ENCODE results near the gene C5orf52.
"Not testable (repeated sequence)": the region's sequence is repeated elsewhere in the genome, so short reads cannot be mapped to it uniquely, and the experiment has no call there.

Gene C5orf52

GRCh38 chr5:157718519-157718918 is 47.2 kb downstream of the C5orf52 start:
- Histone ChIP-seq H3K9me3 (ENCODE audit: insufficient read depth, low read length) (no peaks in the 10 kb centered on the region), H3K27ac (ENCODE audit: low read depth, low read length) (no peak overlapping the region), H3F3A (ENCODE audit: insufficient read depth) (no peaks in the 10 kb centered on the region), H3K4me3 (ENCODE audit: insufficient read depth, low read length, poor library complexity, severe bottlenecking) (no peak overlapping the region), H3K79me2 (ENCODE audit: insufficient read depth, low read length) (no peaks in the 10 kb centered on the region), H3K9me2 (replicated peaks; ENCODE audit: insufficient read depth, low read length) (no peaks in the 10 kb centered on the region), H4K20me1 (ENCODE audit: low read depth, low read length) (no peaks in the 10 kb centered on the region), H3K4me2 (ENCODE audit: low read depth, low read length, poor library complexity, severe bottlenecking) (no peak overlapping the region), H3K36me3 (ENCODE audit: low read length) (no peaks in the 10 kb centered on the region), H3K9ac (ENCODE audit: low read length) (no peak overlapping the region), H2AFZ (ENCODE audit: low read depth, low read length, severe bottlenecking) (no peak overlapping the region), H3K27me3 (ENCODE audit: low read length) (no peaks in the 10 kb centered on the region)
- TF ChIP-seq CTCF (IDR thresholded peaks at IDR 0.05; ENCODE audit: insufficient read depth, low read length, poor library complexity, severe bottlenecking) (peak; percentile 41), EZH2phosphoT487 (conservative IDR thresholded peaks at IDR 0.05; ENCODE audit: low read length) (no peak)

GRCh38 chr5:157719245-157719644 is 47.9 kb downstream of the C5orf52 start:
- no peaks in the 10 kb centered on the region for H3K9me2 ChIP-seq (replicated peaks; ENCODE audit: insufficient read depth, low read length)
- H3F3A ChIP-seq (ENCODE audit: insufficient read depth) = no peaks in the 10 kb centered on the region
- H3K27me3 ChIP-seq (ENCODE audit: low read length) = no peaks in the 10 kb centered on the region
- H3K9me3 ChIP-seq (ENCODE audit: insufficient read depth, low read length) = no peaks in the 10 kb centered on the region
- H3K79me2 ChIP-seq (ENCODE audit: insufficient read depth, low read length) = no peaks in the 10 kb centered on the region
- TF ChIP-seq CTCF (IDR thresholded peaks at IDR 0.05; ENCODE audit: insufficient read depth, low read length, poor library complexity, severe bottlenecking) (no peak), EZH2phosphoT487 (conservative IDR thresholded peaks at IDR 0.05; ENCODE audit: low read length) (no peak)
- H2AFZ ChIP-seq (ENCODE audit: low read depth, low read length, severe bottlenecking) = no peak overlapping the region
- no peak overlapping the region for H3K4me2 ChIP-seq (ENCODE audit: low read depth, low read length, poor library complexity, severe bottlenecking)
- no peaks in the 10 kb centered on the region for H4K20me1 ChIP-seq (ENCODE audit: low read depth, low read length)
- no peak overlapping the region for H3K27ac ChIP-seq (ENCODE audit: low read depth, low read length)
- H3K4me3 ChIP-seq (ENCODE audit: insufficient read depth, low read length, poor library complexity, severe bottlenecking) = no peak overlapping the region
- no peaks in the 10 kb centered on the region for H3K36me3 ChIP-seq (ENCODE audit: low read length)
- no peak overlapping the region for H3K9ac ChIP-seq (ENCODE audit: low read length)

- Histone ChIP-seq H4K20me1 (ENCODE audit: low read depth, low read length) (no peaks in the 10 kb centered on the region), H3K4me3 (ENCODE audit: insufficient read depth, low read length, poor library complexity, severe bottlenecking) (no peak overlapping the region), H3K27me3 (ENCODE audit: low read length) (no peaks in the 10 kb centered on the region), H3K79me2 (ENCODE audit: insufficient read depth, low read length) (no peaks in the 10 kb centered on the region; the same call in 1 of the 2 replicates), H3F3A (ENCODE audit: insufficient read depth) (no peaks in the 10 kb centered on the region), H3K9ac (ENCODE audit: low read length) (no peak overlapping the region), H3K9me2 (replicated peaks; ENCODE audit: insufficient read depth, low read length) (no peaks in the 10 kb centered on the region), H3K4me2 (ENCODE audit: low read depth, low read length, poor library complexity, severe bottlenecking) (no peak overlapping the region), H3K27ac (ENCODE audit: low read depth, low read length) (no peak overlapping the region), H3K9me3 (ENCODE audit: insufficient read depth, low read length) (no peaks in the 10 kb centered on the region), H3K36me3 (ENCODE audit: low read length) (no peaks in the 10 kb centered on the region), H2AFZ (ENCODE audit: low read depth, low read length, severe bottlenecking) (no peak overlapping the region)
- TF ChIP-seq EZH2phosphoT487 (conservative IDR thresholded peaks at IDR 0.05; ENCODE audit: low read length) (no peak), CTCF (IDR thresholded peaks at IDR 0.05; ENCODE audit: insufficient read depth, low read length, poor library complexity, severe bottlenecking) (no peak)
These were observed 49.8 kb downstream of the C5orf52 start for GRCh38 chr5:157721159-157721558.

GRCh38 chr5:157722895-157723294 is 51.6 kb downstream of the C5orf52 start:
- H3K9me2 ChIP-seq (replicated peaks; ENCODE audit: insufficient read depth, low read length); H3F3A ChIP-seq (ENCODE audit: insufficient read depth); H3K27me3 ChIP-seq (ENCODE audit: low read length); H3K36me3 ChIP-seq (ENCODE audit: low read length); H4K20me1 ChIP-seq (ENCODE audit: low read depth, low read length); H3K9ac ChIP-seq (ENCODE audit: low read length); H3K27ac ChIP-seq (ENCODE audit: low read depth, low read length); H2AFZ ChIP-seq (ENCODE audit: low read depth, low read length, severe bottlenecking); H3K79me2 ChIP-seq (ENCODE audit: insufficient read depth, low read length); H3K9me3 ChIP-seq (ENCODE audit: insufficient read depth, low read length); H3K4me2 ChIP-seq (ENCODE audit: low read depth, low read length, poor library complexity, severe bottlenecking); H3K4me3 ChIP-seq (ENCODE audit: insufficient read depth, low read length, poor library complexity, severe bottlenecking): not testable (repeated sequence)

GRCh38 chr5:157726607-157727006 is 55.3 kb downstream of the C5orf52 start:
- not testable (repeated sequence) for H2AFZ ChIP-seq (ENCODE audit: low read depth, low read length, severe bottlenecking); H3K4me2 ChIP-seq (ENCODE audit: low read depth, low read length, poor library complexity, severe bottlenecking); H4K20me1 ChIP-seq (ENCODE audit: low read depth, low read length); H3K4me3 ChIP-seq (ENCODE audit: insufficient read depth, low read length, poor library complexity, severe bottlenecking); H3K27ac ChIP-seq (ENCODE audit: low read depth, low read length); H3K9ac ChIP-seq (ENCODE audit: low read length); H3K27me3 ChIP-seq (ENCODE audit: low read length); H3K36me3 ChIP-seq (ENCODE audit: low read length); H3K9me2 ChIP-seq (replicated peaks; ENCODE audit: insufficient read depth, low read length); H3K9me3 ChIP-seq (ENCODE audit: insufficient read depth, low read length)
- peaks cover 21% of the 10 kb centered on the region for H3F3A ChIP-seq (ENCODE audit: insufficient read depth)
- H3K79me2 ChIP-seq (ENCODE audit: insufficient read depth, low read length) = peaks cover 10% of the 10 kb centered on the region; the same call in 1 of the 2 replicates

- Histone ChIP-seq H3K79me2 (ENCODE audit: insufficient read depth, low read length) (peaks cover 10% of the 10 kb centered on the region; the same call in 1 of the 2 replicates), H3K27ac (ENCODE audit: low read depth, low read length) (0 out of 2 replicates have a peak overlapping the region, but pooled peaks have one; percentile 93), H3F3A (ENCODE audit: insufficient read depth) (peaks cover 21% of the 10 kb centered on the region)
- not testable (repeated sequence) for H4K20me1 ChIP-seq (ENCODE audit: low read depth, low read length); H3K4me2 ChIP-seq (ENCODE audit: low read depth, low read length, poor library complexity, severe bottlenecking); H2AFZ ChIP-seq (ENCODE audit: low read depth, low read length, severe bottlenecking); H3K27me3 ChIP-seq (ENCODE audit: low read length); H3K36me3 ChIP-seq (ENCODE audit: low read length); H3K4me3 ChIP-seq (ENCODE audit: insufficient read depth, low read length, poor library complexity, severe bottlenecking); H3K9me2 ChIP-seq (replicated peaks; ENCODE audit: insufficient read depth, low read length); H3K9me3 ChIP-seq (ENCODE audit: insufficient read depth, low read length); H3K9ac ChIP-seq (ENCODE audit: low read length)
These were observed 56.5 kb downstream of the C5orf52 start for GRCh38 chr5:157727858-157728257.
